HepG2 (cell line): ENCODE results near the gene APBB1.

Experiments
- CCAR2 ChIP-seq: fragments of 200-400 bp; formaldehyde crosslinking; optimal IDR thresholded peaks from 2 replicates; pipeline ENCODE3; 2018; ENCODE audit warnings: low read depth, mild to moderate bottlenecking, low read length, moderate library complexity
- ETS1 ChIP-seq: sonication (generic); formaldehyde crosslinking; IDR thresholded peaks from 2 replicates; pipeline ENCODE4 v1.4.0; 2020; ENCODE audit warnings: missing genetic modification reagents
- HCFC1 ChIP-seq: fragments of 150-350 bp; IDR thresholded peaks from 2 replicates; pipeline ENCODE4 v1.6.1; 2014; ENCODE audit warnings: low read depth, low read length
- HINFP ChIP-seq: sonication (generic); formaldehyde crosslinking; IDR thresholded peaks from 2 replicates; pipeline ENCODE4 v1.4.0; 2020; ENCODE audit warnings: low read depth, mild to moderate bottlenecking, missing genetic modification reagents
- NFRKB ChIP-seq: fragments of 450-650 bp; IDR thresholded peaks from 2 replicates; pipeline ENCODE4 v1.6.1; 2017
- SP1 ChIP-seq, 2 experiments: fragments of 450-650 bp in 1 of 2; sonication (generic) in 1 of 2; formaldehyde crosslinking in 1 of 2; IDR thresholded peaks; 2 replicates each; pipeline versions ENCODE4 v1.4.0 to v1.6.1; 2016 to 2020; ENCODE audit warnings: missing genetic modification reagents in 1 of 2
- UBTF ChIP-seq: sonication (generic); formaldehyde crosslinking; IDR thresholded peaks from 2 replicates; pipeline ENCODE4 v1.4.0; 2020; ENCODE audit warnings: mild to moderate bottlenecking, missing genetic modification reagents
- ZNF800 ChIP-seq: sonication (generic); formaldehyde crosslinking; IDR thresholded peaks from 2 replicates; pipeline ENCODE4 v1.4.0; 2020; ENCODE audit warnings: missing genetic modification reagents

- TF ChIP-seq HCFC1 (no peak), UBTF (CRISPR knock-in tag) (no peak), CCAR2 (no peak), SP1 (IDR thresholded peaks at IDR 0.05) (no peak), SP1 (CRISPR knock-in tag; IDR thresholded peaks at IDR 0.05) (no peak), NFRKB (no peak), HINFP (CRISPR knock-in tag) (no peak), ETS1 (no peak), ZNF800 (CRISPR knock-in tag) (no peak)
Measured at GRCh38 chr11:6405846-6406245, 13.0 kb downstream of the APBB1 start.
